NCI-H524 (cell line): ENCODE measurements around the gene SMTNL1.

Source experiments
- DNase-seq, 2 experiments: peaks; one replicate each; lab custom pipeline; 2025; lab: John Stamatoyannopoulos, UW

SMTNL1 gene

GRCh38 chr11:57536947-57537619, at the start of gene SMTNL1:
SMTNL1 (plus strand) TSS chr11:57537595; CDS start chr11:57542643, 5,048 bp downstream.
- DNase-seq, result peak; percentile 32 to 68

DNA sequence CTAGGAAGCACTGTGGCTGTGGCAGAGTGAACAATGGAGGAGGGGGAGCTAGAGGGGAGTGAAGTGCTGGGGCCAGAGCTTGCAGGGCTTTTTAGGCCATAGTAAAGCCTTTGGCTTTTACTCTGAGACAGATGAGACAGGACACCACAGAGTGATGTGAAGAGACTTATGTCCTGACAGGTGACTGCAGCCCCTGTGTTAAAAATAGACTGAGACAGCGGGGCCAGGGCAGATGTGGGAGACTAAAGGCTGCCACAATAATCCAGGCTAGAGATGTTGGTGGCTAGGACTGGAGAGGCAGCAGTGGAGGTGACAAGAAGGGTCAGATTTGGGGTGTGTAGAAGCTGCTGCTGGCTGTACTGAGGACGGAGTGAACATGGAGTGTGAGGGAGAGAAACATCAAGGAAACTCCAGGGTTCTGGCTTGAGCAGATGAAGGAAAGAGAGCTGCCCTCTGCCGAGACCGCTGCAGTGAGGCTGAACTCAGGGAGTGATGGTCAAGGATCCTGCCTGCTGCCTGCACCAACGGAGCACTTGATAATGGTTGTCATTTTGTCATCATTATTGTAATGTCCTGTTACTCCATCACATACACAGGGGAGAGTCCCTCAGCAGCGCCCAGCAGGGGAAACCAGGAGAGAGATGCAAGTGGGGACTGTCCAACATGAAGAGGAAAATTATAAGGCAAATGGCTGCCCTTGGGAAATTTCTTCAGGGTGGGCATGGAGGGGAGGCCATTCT, 49.3 kb upstream of the SMTNL1 start:
- no peak for DNase-seq

DNA sequence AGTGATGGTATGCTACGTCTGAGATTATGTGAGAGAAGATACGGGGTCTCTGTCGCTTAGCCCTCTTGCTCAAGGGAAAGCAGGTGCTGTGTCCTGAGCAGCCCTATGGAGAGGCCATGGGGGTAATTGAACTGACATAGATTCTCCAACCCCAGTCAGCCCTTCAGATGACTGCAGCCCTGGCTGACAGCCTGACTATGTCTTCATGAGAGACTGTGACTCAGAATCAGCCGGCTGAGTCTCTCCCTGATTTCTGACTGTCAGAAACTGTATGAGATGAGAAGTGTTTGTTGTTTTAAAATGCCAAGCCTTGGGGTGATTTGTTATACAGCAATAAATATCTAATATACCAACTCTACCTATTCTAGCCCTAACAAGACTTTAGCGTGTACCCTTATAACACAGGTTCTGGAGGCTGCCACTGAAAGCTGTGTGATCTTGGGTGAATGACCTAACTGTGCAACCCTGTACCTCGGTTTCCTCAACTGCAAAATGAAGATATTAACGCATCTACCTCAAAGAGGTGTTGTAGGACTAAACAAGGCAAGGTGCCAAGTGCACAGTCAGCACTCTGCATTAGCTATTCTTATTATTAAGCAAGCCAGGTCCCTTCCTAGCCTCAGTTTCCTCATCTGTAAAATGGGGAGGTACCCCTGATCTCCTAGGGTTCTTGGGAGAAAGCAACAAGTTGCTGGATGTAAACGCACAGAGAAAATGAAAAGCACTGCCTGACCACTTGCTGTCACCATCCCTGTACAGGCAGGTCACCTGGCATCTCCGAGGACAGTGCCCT, 46.7 kb upstream of the SMTNL1 start:
- DNase-seq, result no peak

- DNase-seq, result peak in 1 of 2 experiments; percentile 9
These were observed 45.9 kb upstream of the SMTNL1 start for GRCh38 chr11:57491371-57492061.

GRCh38 chr11:57493507-57494503, 43.6 kb upstream of the SMTNL1 start:
- peak in 1 of 2 experiments; percentile 49 for DNase-seq

DNA sequence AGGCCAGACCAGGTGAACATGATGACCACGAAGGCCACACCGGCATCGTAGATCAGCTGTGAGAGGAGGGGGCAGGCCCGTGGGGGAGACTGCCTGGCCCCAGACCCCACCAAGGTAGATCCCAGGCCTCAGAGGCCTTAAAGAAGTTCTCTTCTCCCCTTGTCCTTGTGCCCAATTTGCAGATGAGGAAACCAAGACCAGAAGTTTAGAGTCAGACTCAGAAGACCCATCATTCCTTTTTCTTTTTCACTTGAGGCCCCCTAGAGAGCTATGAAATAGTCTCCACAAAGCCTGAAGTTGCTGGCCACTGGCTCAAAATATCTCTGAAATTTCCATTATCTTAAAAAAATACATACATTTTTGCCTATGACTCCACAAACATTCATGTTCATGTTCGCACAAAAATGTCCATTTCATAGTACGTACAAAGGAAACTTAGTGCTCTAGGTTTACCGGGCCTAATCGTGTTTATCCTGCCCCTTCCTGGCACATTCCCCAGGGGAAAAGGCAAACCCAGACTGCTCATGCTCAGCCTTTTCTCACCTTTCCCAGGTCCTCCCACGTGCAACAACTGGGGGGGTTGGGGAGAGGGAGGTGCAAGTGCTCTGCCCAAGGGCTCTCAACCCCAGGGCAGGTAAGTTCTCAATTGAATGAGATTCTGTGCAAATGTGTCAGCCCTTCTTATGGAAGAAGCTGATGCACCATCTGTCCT, 41.1 kb upstream of the SMTNL1 start:
- peak in 1 of 2 experiments; percentile 21 for DNase-seq

DNA sequence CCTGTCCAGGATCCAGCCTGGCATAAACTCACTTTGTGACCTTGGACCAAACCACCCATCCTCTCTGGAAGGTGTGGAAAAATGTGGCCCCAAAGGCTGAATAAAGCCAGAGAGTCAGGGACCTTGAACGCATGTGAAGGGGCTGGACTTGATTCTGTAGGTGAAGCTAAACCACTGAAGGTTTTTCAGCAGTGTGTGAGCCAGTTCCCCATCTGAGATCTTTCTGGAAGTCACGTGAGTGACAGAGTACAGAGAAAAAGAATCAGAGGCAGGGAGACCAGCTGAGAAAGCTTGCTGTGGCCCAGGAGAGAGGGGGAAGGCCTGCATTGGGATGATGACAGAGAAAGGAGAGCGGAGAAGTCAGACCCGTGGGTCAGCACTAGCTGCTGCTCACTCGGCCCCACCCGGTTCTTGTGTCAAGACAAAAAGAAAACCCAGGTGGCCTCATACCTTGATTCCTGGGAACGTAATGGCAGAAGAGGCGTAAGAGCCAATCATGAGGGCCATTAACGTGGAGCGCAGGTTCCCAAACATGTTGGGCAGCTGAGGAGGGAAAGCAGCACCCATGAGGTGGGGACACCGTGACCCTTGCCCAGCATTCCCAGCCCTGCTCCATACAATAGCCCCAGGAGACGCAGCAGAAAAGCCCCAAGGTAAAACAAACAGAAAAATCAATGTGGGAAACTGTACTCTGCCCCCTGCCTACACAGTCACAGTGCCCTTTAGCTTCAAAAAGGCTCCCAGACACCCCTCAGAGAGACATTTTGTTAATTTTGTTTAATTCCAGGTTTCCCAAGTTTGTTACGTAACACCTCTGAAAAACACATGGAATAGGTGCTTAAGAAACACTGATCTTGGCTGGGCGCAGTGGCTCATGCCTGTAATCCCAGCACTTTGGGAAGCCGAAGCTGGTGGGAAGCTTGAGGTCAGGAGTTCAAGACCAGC, 39.8 kb upstream of the SMTNL1 start:
- no peak for DNase-seq

DNA sequence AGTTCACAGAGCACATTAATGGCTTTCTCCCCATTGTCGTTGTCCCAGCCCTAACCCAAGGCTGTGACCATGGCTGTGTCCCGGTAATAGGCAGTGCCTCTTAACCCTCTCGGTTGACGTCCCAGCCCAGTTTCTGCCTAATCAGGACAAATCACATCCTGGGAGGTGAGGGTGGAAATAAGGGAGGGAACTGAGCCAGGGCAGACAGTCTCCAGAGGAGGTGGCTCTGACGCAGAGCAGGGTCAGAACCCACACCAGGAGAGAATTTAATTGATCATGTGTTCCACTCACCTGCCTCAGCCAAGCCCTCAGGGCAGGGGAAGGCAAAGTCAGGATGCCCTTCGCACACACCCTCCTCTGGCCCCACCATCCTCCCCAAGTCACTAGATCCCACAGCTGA, 38.9 kb upstream of the SMTNL1 start:
- DNase-seq, result no peak

- peak; percentile 80 to 90 for DNase-seq
These were observed 37.9 kb upstream of the SMTNL1 start for GRCh38 chr11:57499413-57499982.

GRCh38 chr11:57499983-57500461, 37.4 kb upstream of the SMTNL1 start:
- DNase-seq, result no peak

DNA sequence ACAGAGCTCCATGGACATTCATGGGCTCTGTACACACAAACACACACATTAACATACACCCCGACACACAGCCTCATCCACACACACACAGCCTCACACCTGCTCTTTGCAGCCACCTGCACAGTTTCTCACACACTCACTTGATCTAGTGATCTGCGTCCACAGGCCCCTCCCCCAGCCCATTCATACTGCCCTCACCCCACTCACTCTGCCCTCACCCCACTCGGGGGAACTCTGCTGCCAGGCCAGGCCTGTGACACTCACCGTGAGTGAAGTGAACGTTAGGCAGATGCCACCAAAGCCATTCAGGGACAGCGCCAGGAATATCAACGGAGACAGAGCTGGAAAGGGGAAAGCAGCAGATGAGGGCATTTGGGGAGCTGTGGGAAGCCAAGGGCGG, 36.9 kb upstream of the SMTNL1 start:
- DNase-seq, result no peak

DNA sequence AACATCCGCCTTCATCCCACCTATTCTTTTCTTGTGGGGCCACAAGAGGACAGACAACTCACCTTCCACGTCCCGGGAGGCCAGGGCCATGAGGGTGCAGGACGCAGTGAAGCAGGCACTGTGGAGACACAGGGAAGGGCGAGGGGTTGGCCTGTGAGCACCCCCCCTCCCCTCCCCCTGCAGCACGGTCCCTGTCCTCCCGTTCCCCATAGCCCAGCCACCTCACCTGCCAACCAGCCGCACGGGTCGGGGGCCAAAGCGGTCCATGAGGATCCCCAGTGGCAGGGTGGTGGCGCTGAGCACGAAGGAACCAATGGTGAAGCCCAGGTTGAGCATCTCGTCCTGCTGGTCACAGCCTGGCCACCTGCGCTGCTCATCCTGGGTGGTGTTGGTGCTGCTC, 36.5 kb upstream of the SMTNL1 start:
- no peak for DNase-seq

DNA sequence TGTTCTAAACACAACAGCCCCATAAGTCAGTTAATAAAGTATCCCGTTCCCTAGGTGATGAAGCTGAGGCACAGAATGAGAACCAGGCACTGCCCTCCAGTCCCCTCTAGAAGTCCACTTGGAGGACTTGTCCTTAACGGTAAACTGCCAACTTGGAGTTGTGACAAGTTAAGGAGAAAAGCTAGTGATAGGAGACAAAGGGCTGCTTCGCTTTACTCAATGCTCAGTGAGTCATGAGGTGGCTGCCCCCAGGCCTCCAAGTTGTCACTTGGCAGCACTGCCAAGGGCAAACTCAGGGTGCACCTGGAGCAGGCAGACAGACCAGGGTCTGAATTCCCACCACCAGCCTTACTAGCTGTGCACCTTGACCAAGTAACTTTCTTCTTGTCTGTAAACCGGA, 35.4 kb upstream of the SMTNL1 start:
- DNase-seq, result no peak

- DNase-seq, result no peak
These were observed 35.0 kb upstream of the SMTNL1 start for GRCh38 chr11:57502376-57502775.

GRCh38 chr11:57502870-57503269, 34.5 kb upstream of the SMTNL1 start:
- no peak for DNase-seq

- DNase-seq, result no peak
These were observed 32.9 kb upstream of the SMTNL1 start for GRCh38 chr11:57504511-57504910.

DNA sequence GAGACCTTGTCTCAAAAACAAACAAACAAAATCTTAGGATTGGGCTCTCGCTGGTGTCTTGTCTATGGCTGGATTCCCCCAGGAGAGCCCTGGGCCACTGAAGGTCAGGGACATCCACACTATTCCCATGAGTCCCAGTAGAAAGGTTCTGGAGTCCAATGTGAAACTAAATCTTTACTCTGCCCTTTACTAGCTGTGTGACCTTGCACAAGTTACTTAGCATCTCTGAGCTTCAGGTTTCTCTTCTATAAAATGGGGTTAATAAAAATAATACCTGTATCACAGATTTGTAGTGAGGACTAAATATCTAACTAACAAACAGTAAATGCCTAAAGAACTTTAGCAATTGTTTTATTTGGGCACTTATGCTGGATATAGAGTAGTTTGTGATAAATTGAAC, 30.9 kb upstream of the SMTNL1 start:
- DNase-seq, result no peak

GRCh38 chr11:57508341-57509170, 28.8 kb upstream of the SMTNL1 start:
- DNase-seq, result no peak
